ENCODE measurements around the gene CHL1. TPM values are rescaled to one million over a fixed set of nuclear protein-coding genes. Genes with fewer than 3 reads are reported as not detected.

The CHL1 gene
- total RNA-seq, 5 donors from 2014 or later (not counting 1 experiment from before 2014, with no cell fraction given): 0.06 to 0.46 (median 0.18) TPM; not detected in 2

GRCh38 chr3:426072-426471 lies 229.5 kb downstream of the CHL1 start:
- POLR2A ChIA-PET: no interaction called here
- WGBS (ENCODE audit: insufficient coverage): 33% methylated on average over 1 of the region's 1 CpG
- ATAC-seq (replicated peaks in 1 of 4): no peak

DNA sequence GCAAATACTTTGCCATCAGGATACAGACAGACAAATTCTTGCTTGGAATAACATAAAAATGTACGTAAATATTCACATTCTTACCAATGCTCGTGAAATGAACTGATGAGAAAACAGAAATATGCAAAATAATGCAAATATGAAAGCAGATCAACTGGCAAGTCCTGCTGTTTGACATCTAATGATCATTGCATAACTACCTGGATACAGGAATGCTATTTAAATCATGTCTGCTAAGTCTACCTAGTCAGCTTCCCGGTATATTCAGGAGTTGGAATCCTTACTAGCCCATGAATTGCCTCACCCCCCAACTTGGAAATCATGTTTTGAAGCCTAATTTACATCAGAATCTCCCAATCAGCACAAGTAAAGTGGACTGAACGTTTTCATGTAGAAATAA lies 230.6 kb downstream of the CHL1 start:
- H3K4me3 Mint-ChIP-seq: no peak overlapping the region
- WGBS (ENCODE audit: insufficient coverage): no CpG with 5 or more reads among the region's 4 CpGs
- no peaks in the 10 kb centered on the region for H3K36me3 Mint-ChIP-seq
- H3K27ac ChIP-seq (ENCODE audit: low read length): no peak overlapping the region
- ATAC-seq (replicated peaks in 1 of 4): no peak
- no peaks in the 10 kb centered on the region for H3K36me3 ChIP-seq (ENCODE audit: control insufficient read depth in 2 of 2, extremely low read depth in 1 of 2, insufficient read depth in 1 of 2, low read length in 1 of 2)
- no peaks in the 10 kb centered on the region for H3K4me1 ChIP-seq (ENCODE audit: control insufficient read depth in 1 of 2, extremely low read depth in 1 of 2, insufficient read depth in 2 of 2, low read length in 2 of 2)
- POLR2A ChIA-PET: no interaction called here
- DNase-seq: no peak
- H3K27ac Mint-ChIP-seq: no peak overlapping the region
- no peak overlapping the region for H3K4me3 ChIP-seq (ENCODE audit: control insufficient read depth in 1 of 2, extremely low read depth in 1 of 2, low read length in 1 of 2)
- peaks cover 0 to 7% (median 6%) of the 10 kb centered on the region in 3 donors for H3K9me3 Mint-ChIP-seq
- H3K9me3 ChIP-seq: no peaks in the 10 kb centered on the region
- no peaks in the 10 kb centered on the region for H3K27me3 ChIP-seq (replicated peaks in 1 of 2; ENCODE audit: control insufficient read depth in 2 of 2, extremely low read depth in 1 of 2, insufficient read depth in 2 of 2, low read length in 1 of 2)
- no peaks in the 10 kb centered on the region for H3K27me3 Mint-ChIP-seq
- no peaks in the 10 kb centered on the region for H3K4me1 Mint-ChIP-seq
- CTCF ChIA-PET: no interaction called here

More at GRCh38 chr3:426072-426471, 229.5 kb downstream of the CHL1 start:
- Mint-ChIP-seq H3K27me3 (no peaks in the 10 kb centered on the region), H3K4me1 (no peaks in the 10 kb centered on the region), H3K4me3 (no peak overlapping the region), H3K27ac (no peak overlapping the region), H3K36me3 (no peaks in the 10 kb centered on the region), H3K9me3 (peaks cover 0 to 7% (median 6%) of the 10 kb centered on the region in 3 donors)
- CTCF ChIA-PET: no interaction called here
- H3K4me1 ChIP-seq (ENCODE audit: control insufficient read depth in 1 of 2, extremely low read depth in 1 of 2, insufficient read depth in 2 of 2, low read length in 2 of 2): no peaks in the 10 kb centered on the region
- no peaks in the 10 kb centered on the region for H3K27me3 ChIP-seq (replicated peaks in 1 of 2; ENCODE audit: control insufficient read depth in 2 of 2, extremely low read depth in 1 of 2, insufficient read depth in 2 of 2, low read length in 1 of 2)
- no peak for DNase-seq
- no peaks in the 10 kb centered on the region for H3K9me3 ChIP-seq
- no peak overlapping the region for H3K27ac ChIP-seq (ENCODE audit: low read length)
- H3K36me3 ChIP-seq (ENCODE audit: control insufficient read depth in 2 of 2, extremely low read depth in 1 of 2, insufficient read depth in 1 of 2, low read length in 1 of 2): no peaks in the 10 kb centered on the region
- H3K4me3 ChIP-seq (ENCODE audit: control insufficient read depth in 1 of 2, extremely low read depth in 1 of 2, low read length in 1 of 2): no peak overlapping the region

GRCh38 chr3:430186-430585 lies 233.6 kb downstream of the CHL1 start:
- ATAC-seq (replicated peaks in 1 of 4) (no peak), DNase-seq (no peak)
- no peaks in the 10 kb centered on the region for H3K4me1 ChIP-seq (ENCODE audit: control insufficient read depth in 1 of 2, extremely low read depth in 1 of 2, insufficient read depth in 2 of 2, low read length in 2 of 2)
- H3K9me3 Mint-ChIP-seq: no peaks in the 10 kb centered on the region
- H3K27me3 Mint-ChIP-seq: no peaks in the 10 kb centered on the region
- no peaks in the 10 kb centered on the region for H3K4me1 Mint-ChIP-seq
- H3K36me3 ChIP-seq (ENCODE audit: control insufficient read depth in 2 of 2, extremely low read depth in 1 of 2, insufficient read depth in 1 of 2, low read length in 1 of 2): no peaks in the 10 kb centered on the region
- no peak overlapping the region for H3K27ac ChIP-seq (ENCODE audit: low read length)
- H3K27me3 ChIP-seq (replicated peaks in 1 of 2; ENCODE audit: control insufficient read depth in 2 of 2, extremely low read depth in 1 of 2, insufficient read depth in 2 of 2, low read length in 1 of 2): no peaks in the 10 kb centered on the region
- ChIA-PET CTCF (no interaction called here), POLR2A (no interaction called here)
- no peaks in the 10 kb centered on the region for H3K9me3 ChIP-seq
- no CpG with 5 or more reads among the region's 4 CpGs for WGBS (ENCODE audit: insufficient coverage)
- H3K4me3 ChIP-seq (ENCODE audit: control insufficient read depth in 1 of 2, extremely low read depth in 1 of 2, low read length in 1 of 2): no peak overlapping the region
- no peak overlapping the region for H3K27ac Mint-ChIP-seq
- no peaks in the 10 kb centered on the region for H3K36me3 Mint-ChIP-seq
- no peak overlapping the region for H3K4me3 Mint-ChIP-seq

- Mint-ChIP-seq H3K4me3 (no peak overlapping the region), H3K4me1 (no peaks in the 10 kb centered on the region), H3K9me3 (peaks cover 0 to 11% (median 10%) of the 10 kb centered on the region in 3 donors), H3K36me3 (no peaks in the 10 kb centered on the region), H3K27ac (no peak overlapping the region), H3K27me3 (no peaks in the 10 kb centered on the region)
- H3K4me1 ChIP-seq (ENCODE audit: control insufficient read depth in 1 of 2, extremely low read depth in 1 of 2, insufficient read depth in 2 of 2, low read length in 2 of 2): no peaks in the 10 kb centered on the region
- DNase-seq (no peak), ATAC-seq (replicated peaks in 1 of 4) (no peak)
- H3K4me3 ChIP-seq (ENCODE audit: control insufficient read depth in 1 of 2, extremely low read depth in 1 of 2, low read length in 1 of 2): no peak overlapping the region
- ChIA-PET POLR2A (no interaction called here), CTCF (no interaction called here)
- no peaks in the 10 kb centered on the region for H3K27me3 ChIP-seq (replicated peaks in 1 of 2; ENCODE audit: control insufficient read depth in 2 of 2, extremely low read depth in 1 of 2, insufficient read depth in 2 of 2, low read length in 1 of 2)
- H3K9me3 ChIP-seq: no peaks in the 10 kb centered on the region
- no peaks in the 10 kb centered on the region for H3K36me3 ChIP-seq (ENCODE audit: control insufficient read depth in 2 of 2, extremely low read depth in 1 of 2, insufficient read depth in 1 of 2, low read length in 1 of 2)
- WGBS (ENCODE audit: insufficient coverage): no CpG with 5 or more reads among the region's 3 CpGs
- H3K27ac ChIP-seq (ENCODE audit: low read length): no peak overlapping the region
These were observed 238.6 kb downstream of the CHL1 start for GRCh38 chr3:435161-435560.

DNA sequence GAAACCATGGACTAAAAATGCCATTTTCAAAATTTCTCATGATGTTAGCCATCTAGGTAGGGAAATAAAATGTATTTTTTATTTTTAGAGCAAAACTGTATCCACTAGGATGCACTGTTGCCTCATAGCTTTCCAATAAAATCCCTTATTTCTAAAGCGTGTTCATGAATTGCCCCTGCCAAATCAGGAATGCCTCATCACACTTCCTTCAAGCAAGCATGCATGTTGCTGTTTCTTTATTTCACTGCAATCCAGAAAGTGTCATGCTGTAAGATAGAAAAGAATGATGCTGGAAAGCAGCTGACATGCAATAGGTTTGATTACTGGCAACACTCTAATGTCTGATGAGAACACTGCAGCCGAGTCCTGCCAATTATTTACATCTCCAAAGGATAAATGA lies 239.5 kb downstream of the CHL1 start:
- DNase-seq (no peak), ATAC-seq (replicated peaks in 1 of 4) (no peak)
- H3K4me1 Mint-ChIP-seq: no peaks in the 10 kb centered on the region
- no peaks in the 10 kb centered on the region for H3K4me1 ChIP-seq (ENCODE audit: control insufficient read depth in 1 of 2, extremely low read depth in 1 of 2, insufficient read depth in 2 of 2, low read length in 2 of 2)
- no peaks in the 10 kb centered on the region for H3K27me3 Mint-ChIP-seq
- no peaks in the 10 kb centered on the region for H3K27me3 ChIP-seq (replicated peaks in 1 of 2; ENCODE audit: control insufficient read depth in 2 of 2, extremely low read depth in 1 of 2, insufficient read depth in 2 of 2, low read length in 1 of 2)
- no peaks in the 10 kb centered on the region for H3K36me3 Mint-ChIP-seq
- H3K4me3 ChIP-seq (ENCODE audit: control insufficient read depth in 1 of 2, extremely low read depth in 1 of 2, low read length in 1 of 2): no peak overlapping the region
- no peaks in the 10 kb centered on the region for H3K36me3 ChIP-seq (ENCODE audit: control insufficient read depth in 2 of 2, extremely low read depth in 1 of 2, insufficient read depth in 1 of 2, low read length in 1 of 2)
- H3K27ac Mint-ChIP-seq: no peak overlapping the region
- no peak overlapping the region for H3K27ac ChIP-seq (ENCODE audit: low read length)
- H3K9me3 Mint-ChIP-seq: peaks cover 0 to 18% (median 14%) of the 10 kb centered on the region in 3 donors
- CTCF ChIA-PET: no interaction called here
- H3K9me3 ChIP-seq: no peaks in the 10 kb centered on the region
- no CpG with 5 or more reads among the region's 2 CpGs for WGBS (ENCODE audit: insufficient coverage)
- H3K4me3 Mint-ChIP-seq: no peak overlapping the region
- POLR2A ChIA-PET: no interaction called here

- Mint-ChIP-seq H3K4me3 (no peak overlapping the region), H3K36me3 (no peaks in the 10 kb centered on the region), H3K27ac (no peak overlapping the region), H3K4me1 (no peaks in the 10 kb centered on the region), H3K9me3 (peaks cover 0 to 27% (median 26%) of the 10 kb centered on the region in 3 donors), H3K27me3 (no peaks in the 10 kb centered on the region)
- DNase-seq (no peak), ATAC-seq (replicated peaks in 1 of 4) (no peak)
- no peak overlapping the region for H3K4me3 ChIP-seq (ENCODE audit: control insufficient read depth in 1 of 2, extremely low read depth in 1 of 2, low read length in 1 of 2)
- H3K27me3 ChIP-seq (replicated peaks in 1 of 2; ENCODE audit: control insufficient read depth in 2 of 2, extremely low read depth in 1 of 2, insufficient read depth in 2 of 2, low read length in 1 of 2): no peaks in the 10 kb centered on the region
- no peak overlapping the region for H3K27ac ChIP-seq (ENCODE audit: low read length)
- WGBS (ENCODE audit: insufficient coverage): no CpG with 5 or more reads among the region's 5 CpGs
- ChIA-PET CTCF (no interaction called here), POLR2A (no interaction called here)
- H3K36me3 ChIP-seq (ENCODE audit: control insufficient read depth in 2 of 2, extremely low read depth in 1 of 2, insufficient read depth in 1 of 2, low read length in 1 of 2): no peaks in the 10 kb centered on the region
- no peaks in the 10 kb centered on the region for H3K9me3 ChIP-seq
- H3K4me1 ChIP-seq (ENCODE audit: control insufficient read depth in 1 of 2, extremely low read depth in 1 of 2, insufficient read depth in 2 of 2, low read length in 2 of 2): no peaks in the 10 kb centered on the region
These were observed 244.3 kb downstream of the CHL1 start for GRCh38 chr3:440826-441225.

DNA sequence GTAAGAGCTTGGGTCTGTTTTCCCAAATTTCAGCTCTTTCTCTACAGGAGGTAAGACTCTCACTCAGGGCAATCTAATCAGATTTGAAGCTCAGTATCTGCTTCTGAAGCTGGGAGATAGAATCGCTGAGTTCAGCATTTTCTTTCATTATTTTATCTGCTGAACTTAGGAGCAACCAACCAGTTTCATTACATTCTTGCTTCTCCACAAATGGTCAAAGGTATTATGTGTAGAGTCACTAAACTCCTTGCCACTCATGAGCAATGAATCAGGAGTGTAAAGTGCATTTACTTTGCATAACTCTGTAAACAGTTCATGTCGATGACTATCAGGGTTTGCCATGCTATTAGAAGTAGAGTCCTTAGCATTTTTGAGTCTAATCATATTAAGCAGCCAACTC lies 249.4 kb downstream of the CHL1 start:
- no peaks in the 10 kb centered on the region for H3K36me3 ChIP-seq (ENCODE audit: control insufficient read depth in 2 of 2, extremely low read depth in 1 of 2, insufficient read depth in 1 of 2, low read length in 1 of 2)
- no peak for ATAC-seq (replicated peaks in 1 of 4)
- DNase-seq: no peak
- Mint-ChIP-seq H3K4me1 (no peaks in the 10 kb centered on the region), H3K4me3 (no peak overlapping the region), H3K27me3 (no peaks in the 10 kb centered on the region), H3K9me3 (peaks cover 0 to 22% (median 17%) of the 10 kb centered on the region in 3 donors), H3K27ac (no peak overlapping the region), H3K36me3 (no peaks in the 10 kb centered on the region)
- no peak overlapping the region for H3K27ac ChIP-seq (ENCODE audit: low read length)
- H3K4me3 ChIP-seq (ENCODE audit: control insufficient read depth in 1 of 2, extremely low read depth in 1 of 2, low read length in 1 of 2): no peak overlapping the region
- no peaks in the 10 kb centered on the region for H3K27me3 ChIP-seq (replicated peaks in 1 of 2; ENCODE audit: control insufficient read depth in 2 of 2, extremely low read depth in 1 of 2, insufficient read depth in 2 of 2, low read length in 1 of 2)
- H3K9me3 ChIP-seq: no peaks in the 10 kb centered on the region
- no CpG with 5 or more reads among the region's 2 CpGs for WGBS (ENCODE audit: insufficient coverage)
- CTCF ChIA-PET: no interaction called here
- POLR2A ChIA-PET: no interaction called here
- no peaks in the 10 kb centered on the region for H3K4me1 ChIP-seq (ENCODE audit: control insufficient read depth in 1 of 2, extremely low read depth in 1 of 2, insufficient read depth in 2 of 2, low read length in 2 of 2)
